ENCODE data around the gene C18orf63.

- TF ChIP-seq POLR2A (IDR thresholded peaks at IDR 0.05; ENCODE audit: low read depth, low read length) (no peak), POLR2AphosphoS5 (IDR thresholded peaks at IDR 0.05; ENCODE audit: low read depth, low read length) (no peak)
These were observed 18.7 kb downstream of the C18orf63 start for GRCh38 chr18:74334242-74334893.
